Amniotic epithelial cell (primary cell): ENCODE results near the gene YPEL2.
A peak's percentile ranks its signal among the peaks of the same experiment; 100 is the strongest.
"Not testable (repeated sequence)": the region's sequence is repeated elsewhere in the genome, so short reads cannot be mapped to it uniquely, and the experiment has no call there.

Source experiments
- DNase-seq: peaks from one replicate; pipeline ENCODE4 v3.0.0-alpha.2; 2010; ENCODE audit warnings: low read depth

The YPEL2 gene

DNA sequence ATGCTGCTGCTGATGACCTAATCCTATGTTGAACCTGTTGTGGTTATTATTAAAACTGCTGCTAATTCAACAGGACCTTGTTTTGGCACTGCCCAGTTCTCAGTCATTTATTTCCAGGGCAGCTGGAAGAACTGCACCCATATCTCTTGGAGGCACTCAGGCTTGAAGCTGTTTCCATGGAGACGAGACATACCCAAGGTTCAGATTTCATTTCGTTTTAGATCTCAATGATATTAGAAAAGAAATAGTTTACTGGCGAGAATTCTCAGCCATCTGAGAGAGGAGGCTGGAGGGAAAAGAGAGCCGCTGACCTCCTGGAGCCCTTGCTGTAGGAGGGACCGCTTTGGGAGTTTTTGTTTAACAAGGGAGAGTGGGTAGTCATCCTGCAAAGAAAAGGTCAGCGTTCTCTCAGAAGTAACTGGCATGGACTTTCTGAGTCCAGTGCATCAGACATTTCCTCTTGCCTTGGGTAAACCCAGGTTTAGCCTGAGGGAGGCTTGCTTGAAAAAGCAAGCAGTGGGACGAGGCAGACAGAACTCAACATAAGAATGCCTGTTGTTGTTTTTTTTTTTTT lies 75.4 kb downstream of the YPEL2 start:
- peak; percentile 66 for DNase-seq

DNA sequence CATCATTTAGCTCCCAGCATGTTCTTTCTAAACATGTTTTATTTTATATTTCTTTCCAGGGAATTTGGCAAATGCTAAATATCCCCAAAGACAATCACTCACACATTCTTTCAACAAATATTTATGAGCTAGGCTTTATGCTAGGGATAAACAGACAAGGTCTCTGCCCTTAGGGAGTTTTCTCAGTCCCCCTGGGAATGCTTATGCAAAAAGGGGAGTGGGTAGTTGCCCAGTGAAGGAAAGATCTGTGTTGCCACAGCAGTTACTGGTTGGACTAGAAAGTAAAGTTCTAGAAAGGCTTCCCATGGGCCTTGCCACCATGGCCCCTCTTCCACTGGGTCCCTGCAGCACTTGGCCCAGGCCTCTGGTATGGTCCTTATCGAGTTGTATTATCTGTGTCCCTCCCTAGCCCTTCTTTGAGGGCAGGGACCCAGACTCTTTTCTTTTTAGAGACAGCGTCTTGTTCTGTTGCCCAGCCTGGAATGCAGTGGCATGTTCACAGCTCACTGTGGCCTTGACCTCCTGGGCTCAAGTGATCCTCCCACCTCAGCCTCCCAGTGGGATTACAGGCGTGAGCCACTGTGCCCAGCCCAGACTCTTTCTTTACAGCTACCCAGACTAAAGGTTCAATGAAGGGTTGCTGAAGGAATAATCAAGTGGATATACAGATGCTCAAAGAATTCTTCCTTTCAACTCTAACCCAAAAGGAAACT lies 78.0 kb downstream of the YPEL2 start:
- DNase-seq: no peak

DNA sequence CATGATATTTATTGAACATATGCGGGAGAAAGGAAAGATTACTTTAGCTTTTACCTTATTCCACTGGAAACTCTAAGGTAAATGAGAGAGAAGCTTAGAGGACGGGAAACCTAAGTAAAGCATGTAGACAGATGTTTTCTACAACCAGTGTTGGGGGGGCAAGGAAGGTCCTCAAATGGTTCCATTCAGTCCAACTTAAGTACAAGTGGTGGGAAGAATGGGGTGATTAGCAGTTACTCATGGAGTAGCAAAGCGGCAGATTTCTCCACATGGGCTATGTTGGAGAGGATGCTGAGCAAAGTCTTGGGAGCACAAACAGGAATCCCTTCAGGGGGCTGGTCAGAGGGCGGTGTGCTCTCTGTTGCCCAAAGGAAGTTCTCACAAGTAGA lies 78.6 kb downstream of the YPEL2 start:
- no peak for DNase-seq

DNA sequence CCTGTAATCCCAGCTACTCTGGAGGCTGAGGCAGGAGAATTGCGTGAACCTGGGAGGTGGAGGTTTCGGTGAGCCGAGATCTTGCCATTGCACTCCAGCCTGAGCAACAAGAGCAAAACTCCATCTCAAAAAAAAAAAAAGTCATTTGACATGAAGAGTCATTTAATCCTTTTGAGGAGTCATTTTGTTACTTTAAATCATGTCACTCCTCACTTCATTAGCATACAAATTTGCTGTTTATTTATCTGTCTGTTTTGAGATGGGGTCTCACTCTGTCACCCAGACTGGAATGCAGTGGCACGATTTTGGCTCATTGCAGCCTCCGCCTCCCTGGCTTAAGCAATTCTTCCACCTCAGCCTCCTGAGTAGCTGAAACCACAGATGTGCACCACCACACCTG lies 81.0 kb downstream of the YPEL2 start:
- DNase-seq: not testable (repeated sequence)

DNA sequence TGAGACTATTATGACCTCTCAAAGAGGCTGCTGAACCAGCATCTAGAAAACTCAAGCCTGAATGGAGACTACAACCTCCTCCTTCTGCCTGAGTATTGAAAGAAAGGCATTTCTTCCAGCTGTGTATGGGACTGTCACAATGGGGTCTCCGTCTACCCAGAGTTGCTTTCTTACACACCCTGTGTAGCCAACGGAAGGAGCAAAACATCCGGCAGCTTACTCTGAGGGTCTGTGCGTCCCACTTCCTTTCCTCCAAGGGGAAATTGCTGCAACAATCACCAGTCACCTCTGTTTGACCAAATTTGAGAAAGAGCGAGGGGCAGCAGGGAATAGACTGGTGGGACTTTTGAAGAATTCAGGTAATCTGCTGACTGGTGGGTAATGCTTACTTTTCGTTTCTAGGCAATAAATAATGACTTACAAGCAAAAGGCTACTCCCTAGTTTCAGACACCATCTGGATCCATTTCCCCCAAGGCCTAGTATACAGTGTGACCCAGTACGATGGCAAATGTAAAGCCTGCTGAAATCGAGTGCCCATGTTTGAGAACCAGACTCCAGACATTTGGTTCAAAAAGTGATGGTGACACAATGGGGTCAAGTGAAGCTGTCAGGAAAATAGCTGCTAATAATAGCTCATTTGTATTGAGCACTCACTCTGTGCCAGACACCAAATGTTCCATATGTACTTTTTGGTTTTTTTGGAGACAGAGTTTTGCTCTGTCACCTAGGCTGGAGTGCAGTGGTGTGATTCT lies 81.7 kb downstream of the YPEL2 start:
- DNase-seq: no peak

DNA sequence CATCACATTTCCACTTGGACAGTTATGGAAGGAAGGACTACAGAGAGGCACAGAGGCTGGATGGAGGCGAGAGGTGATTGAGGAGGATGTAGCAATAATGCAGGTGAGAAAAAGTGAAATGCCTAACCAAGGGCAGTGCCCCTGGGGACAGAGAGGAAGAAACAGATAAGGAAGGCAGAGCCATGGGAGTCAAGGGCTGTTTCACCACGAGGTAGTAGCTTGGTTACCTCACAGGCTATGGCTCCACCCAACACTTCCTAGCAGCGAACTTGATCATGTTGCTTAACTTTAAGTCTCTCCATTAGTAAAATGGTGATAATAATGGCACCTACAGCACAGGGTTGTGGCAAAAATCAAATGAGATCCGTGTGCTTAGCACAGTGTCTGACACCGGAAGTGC lies 83.9 kb downstream of the YPEL2 start:
- DNase-seq: peak; percentile 34

DNA sequence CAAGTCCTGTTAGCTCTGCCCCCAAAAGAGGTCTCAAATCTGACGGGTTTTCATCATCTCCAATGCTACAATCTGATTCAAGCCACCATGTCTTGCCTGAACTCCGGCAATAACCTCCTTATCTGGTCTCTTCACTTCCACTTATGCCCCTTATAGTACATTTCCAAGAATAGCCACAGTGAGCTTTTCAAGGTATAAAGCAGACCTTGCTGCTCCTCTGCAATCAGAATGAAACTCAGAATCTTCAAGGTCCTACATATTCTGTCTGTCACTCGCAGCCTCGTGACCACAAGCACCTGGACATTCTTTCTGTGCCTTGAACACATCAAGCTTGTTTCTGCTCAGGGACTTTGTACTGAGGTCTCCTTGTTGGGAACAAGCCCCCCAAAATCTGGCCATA lies 84.7 kb downstream of the YPEL2 start:
- no peak for DNase-seq

DNA sequence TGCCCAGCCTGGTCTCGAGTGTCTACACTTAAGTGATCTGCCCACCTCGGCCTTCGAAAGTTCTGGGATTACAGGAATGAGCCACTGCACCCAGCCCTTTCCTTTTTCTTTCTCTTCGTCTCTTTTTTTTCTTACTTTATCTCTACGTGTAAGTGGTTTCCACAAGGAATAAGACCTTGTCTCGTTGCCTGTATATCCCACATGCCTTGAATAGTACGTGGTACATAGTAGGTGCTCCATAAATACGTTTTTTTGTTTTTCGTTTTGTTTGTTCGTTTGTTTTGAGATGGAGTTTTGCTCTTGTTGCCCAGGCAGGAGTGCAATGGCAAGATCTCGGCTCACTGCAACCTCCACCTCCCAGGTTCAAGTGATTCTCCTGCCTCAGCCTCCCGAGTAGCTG lies 86.0 kb downstream of the YPEL2 start:
- DNase-seq: no peak

DNA sequence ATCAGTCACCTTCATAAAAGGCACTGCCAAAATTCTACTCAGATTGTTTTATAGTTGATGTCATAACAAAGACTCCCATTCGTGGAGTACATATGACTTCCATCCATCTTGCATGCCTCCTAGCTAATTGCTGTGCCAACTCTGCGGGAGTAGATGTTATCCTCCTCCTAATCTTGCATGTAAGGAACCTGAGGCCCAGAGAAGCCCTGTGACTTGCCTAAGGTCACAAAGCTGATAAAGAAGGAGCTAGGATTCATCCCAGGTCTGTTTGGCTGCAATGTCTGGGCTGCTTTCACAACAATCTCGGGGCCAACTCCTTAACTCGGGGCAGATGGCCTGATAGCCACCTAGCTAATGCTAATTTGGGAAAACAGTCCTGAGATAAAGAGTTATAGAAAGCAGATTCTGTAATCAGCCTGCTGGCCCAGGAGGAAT lies 87.3 kb downstream of the YPEL2 start:
- DNase-seq: peak; percentile 37

DNA sequence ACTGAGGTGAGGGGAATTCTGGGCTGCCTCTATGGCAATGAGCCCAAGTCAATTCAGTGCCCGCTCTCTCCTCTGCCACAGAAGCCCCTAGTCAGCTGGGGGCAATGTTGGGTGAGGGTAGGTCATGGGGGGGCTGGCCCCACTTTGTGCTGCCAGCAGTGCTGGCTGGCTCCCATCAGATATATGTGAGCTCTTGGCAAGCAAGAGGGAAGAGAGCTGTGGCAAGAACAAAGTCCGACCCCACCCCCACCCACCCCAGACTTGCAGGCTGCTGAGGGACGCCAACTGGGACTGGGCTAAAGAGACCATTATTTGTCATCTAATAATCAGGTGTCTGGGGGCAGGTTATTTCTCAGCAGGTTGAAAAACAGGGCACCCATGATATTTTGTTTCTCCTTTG lies 89.4 kb downstream of the YPEL2 start:
- no peak for DNase-seq

DNA sequence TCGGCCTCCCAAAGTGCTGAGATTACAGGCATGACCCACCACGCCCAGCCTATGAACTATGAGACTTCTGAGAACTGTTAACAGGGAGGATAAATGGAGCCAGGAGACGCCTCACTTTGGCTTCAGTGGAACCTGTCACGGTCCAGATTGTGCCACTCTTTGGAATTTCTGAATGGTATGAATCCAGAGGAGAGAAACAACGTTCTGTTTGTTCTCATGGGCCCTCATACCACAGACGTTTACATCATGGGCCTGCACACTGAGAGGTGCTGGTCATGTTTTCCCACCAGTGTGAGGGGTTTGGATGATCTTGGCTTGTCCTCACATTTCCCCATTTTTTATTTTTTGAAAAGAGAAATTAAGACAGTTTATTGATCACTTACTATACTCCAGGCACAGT lies 90.3 kb downstream of the YPEL2 start:
- DNase-seq: peak; percentile 30

DNA sequence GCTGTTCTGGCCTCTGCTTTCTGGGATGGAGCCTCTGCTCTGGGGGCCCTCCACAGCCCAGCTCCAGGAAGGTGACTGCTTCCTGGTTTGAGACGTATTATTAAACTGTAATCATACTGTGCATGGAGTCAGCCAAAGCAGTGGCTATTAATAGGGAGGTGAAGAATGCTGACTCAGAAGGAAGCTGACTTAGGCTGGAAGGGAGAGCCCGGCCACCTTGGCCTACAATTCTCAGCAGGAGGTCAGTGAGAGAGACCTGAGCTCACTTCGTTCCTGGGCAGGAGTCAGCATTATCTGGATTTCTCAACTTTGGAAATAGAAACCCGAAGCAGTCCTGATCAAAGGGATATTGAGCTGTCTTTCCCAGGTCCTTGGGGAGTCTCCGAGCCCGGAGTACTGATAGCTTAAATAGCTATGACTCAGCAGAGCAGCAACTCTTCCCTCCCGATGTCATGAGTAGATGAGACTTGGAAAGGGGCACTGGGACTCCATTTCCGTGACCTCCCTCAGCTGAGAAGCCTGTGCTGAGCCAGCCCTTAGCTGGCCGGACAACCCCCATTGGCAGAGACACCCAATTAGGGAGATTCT lies 91.8 kb downstream of the YPEL2 start:
- peak; percentile 86 for DNase-seq

DNA sequence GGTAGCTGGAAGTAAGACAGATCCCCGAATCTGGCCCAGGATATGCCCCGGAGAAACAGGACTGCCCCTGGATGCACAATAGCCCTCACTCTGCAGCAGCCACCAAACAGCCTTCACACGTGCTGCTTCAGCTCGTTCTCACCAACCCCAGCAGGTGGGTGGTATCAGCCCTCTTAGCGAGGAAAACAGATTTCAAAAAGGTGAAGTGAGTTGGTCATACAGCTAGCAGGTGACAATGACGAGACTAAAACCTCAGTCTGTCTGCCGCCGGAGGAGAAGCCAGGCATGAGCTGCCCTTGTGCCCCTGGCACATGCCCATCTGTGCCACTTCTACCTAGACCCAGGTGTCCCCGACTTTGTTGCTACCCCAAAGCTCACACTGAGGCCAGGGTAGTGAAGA lies 92.4 kb downstream of the YPEL2 start:
- DNase-seq: no peak

DNA sequence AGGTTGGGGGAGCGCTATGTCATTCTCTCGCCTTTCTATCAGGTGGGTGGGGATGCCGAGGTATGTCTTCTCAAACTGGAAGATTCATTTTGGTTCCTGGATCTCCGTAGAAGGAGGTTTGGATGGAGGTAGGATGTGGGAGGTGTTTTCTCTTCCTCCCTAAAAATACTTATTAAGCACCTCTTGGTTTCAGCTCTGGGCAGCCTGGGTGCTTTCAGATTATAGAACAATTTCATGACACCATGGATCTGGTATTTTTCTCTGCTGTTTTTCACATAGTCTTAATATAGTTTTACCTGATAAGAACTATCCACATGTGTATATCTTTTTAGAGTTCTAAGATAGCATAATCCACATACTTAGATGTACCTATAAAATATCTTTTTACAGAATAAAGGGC lies 92.9 kb downstream of the YPEL2 start:
- DNase-seq: peak; percentile 55

DNA sequence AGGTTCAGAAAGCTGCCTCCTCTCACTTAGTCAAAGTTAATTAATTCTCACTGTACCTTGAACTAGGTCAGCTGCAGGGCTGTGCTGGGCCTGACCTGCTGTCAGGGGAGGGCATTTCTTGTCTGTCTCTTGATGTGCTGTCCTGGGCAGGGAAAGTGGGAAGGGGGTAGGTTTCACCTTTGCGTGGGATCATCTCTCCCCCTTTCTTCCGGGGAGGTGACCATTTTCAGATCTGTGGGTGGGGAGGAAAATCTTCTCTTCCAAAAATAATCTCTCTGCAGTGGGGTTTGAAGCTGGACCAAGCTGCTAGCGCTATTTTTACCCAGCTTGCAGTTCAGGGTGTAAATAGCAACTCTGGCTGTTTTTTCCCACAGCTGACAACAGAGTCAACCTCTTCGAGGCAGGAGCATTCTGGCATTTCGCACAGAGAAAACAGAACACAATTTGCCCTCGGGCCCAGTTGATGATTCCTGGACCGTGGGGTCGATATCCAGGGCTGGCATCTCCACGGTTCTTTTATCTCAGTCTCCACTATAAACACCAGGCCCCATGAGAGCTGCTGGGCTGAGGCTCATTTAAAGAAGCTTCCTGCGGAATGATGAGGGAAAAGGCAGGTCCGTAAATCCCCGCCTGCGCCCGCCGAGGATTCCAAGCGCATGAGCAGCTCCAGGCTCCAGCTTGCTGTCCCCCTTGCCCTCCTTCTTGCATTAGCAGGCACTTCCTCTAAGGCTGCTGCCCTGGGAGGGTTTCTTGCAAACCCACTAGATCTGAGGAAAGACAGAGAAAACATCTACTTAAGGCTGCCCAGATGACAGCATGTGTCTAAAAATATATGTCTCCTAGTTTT lies 93.9 kb downstream of the YPEL2 start:
- DNase-seq: peak; percentile 86

DNA sequence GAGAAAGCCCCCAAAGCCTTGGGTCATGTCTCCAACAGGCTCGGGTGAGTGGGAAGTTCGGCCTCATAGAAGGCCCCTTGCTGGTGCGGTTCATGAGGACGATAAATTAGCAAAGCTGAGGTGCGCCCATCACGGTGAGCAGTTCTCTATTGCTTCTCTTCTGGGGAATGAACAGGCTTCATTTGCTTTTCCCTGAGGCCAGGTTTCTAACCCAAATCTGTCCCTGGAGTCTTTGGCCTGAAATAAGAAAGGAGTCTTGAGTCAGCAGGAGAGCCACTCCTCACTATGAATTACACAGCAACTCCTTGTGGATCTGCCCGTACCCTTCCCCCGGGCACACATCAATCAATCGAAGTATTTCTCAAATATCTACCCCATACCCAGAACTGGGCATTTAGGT lies 94.6 kb downstream of the YPEL2 start:
- DNase-seq: no peak

DNA sequence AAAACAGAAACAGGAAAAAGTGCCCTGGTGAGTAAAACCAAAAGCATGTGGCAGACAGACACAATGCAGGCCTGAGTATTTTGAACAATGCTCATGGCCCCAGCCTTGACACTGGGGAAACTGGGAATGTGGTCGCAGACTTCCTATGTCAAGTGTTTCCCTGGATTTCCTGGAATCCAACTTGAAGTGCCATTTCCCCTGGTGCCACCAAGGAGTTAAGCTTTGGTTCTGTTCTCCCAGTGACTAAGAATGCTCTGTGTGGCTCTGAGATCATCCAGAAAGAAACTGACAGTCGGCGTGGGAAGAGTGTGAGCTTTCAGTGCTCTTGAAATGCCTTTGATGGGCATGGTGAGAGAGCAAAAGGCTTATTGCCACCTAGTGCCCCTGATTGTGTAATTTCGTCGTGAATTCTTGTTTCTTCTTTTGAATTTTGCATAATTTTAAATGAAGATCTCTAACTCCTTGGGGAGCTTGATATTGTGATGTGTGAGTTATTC lies 96.0 kb downstream of the YPEL2 start:
- peak; percentile 83 for DNase-seq

DNA sequence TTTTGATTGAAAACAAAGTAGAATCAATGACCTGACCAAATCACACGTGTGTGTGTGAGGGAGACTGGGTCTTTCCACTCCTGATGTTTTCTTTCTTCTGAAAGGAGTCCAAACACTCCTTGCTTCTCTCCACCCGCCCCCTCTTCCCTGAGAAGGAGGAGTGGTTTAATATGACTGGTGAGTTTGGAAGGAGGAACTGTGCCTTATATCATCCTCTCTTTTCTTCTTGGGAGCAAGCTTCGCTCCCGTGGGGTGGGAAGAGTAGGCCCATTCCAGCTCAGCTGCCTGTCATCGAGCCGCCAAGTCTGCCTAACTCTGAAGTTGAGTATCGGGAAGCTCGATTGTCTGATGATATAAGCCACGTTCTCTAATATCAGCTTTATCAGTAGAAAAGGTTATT lies 96.5 kb downstream of the YPEL2 start:
- peak; percentile 70 for DNase-seq

DNA sequence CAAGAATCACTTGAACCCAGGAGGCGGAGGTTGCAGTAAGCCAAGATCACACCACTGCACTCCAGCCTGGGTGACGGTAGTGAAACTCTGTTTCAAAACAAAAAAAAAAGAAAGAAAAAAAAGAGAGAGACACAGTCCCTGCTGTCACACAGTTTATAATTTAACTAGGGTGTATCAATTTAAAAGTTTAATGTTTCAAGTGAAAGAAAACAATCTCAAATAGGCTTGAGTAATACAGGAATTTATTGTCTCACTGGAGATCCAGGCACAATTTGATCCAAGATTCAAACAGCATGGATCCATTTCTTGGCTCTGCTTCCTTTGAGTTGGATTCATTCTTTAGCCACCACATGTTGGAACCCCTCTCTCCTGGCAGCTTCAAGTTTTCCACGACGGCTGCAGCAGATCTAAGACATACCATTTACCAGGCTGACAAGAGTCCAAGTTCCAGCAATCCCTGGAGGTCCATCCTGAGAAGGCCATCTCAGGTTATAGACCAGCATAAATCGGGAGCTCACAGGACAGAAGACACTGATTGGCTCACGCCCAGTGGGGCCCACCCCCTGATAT lies 97.5 kb downstream of the YPEL2 start:
- no peak for DNase-seq

DNA sequence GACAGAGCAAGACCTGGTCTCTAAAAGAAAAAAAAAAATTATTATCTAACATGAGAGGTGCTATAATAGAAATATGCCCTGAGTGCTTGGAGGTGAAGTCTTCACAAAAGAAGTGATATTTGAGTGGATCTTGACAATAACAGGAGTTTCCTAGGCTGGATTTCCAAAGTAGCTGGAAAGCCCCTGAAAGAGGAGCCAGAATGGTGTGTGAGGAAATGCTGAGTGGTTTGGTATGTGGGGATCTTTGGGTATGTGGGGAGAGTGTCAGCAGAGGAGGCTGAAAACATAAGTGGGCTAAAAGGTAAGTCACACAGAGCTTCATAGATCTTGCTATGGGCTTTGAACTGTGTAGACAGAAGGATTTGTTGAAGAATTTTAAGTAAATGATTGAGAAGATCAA lies 100.1 kb downstream of the YPEL2 start:
- DNase-seq: no peak

DNA sequence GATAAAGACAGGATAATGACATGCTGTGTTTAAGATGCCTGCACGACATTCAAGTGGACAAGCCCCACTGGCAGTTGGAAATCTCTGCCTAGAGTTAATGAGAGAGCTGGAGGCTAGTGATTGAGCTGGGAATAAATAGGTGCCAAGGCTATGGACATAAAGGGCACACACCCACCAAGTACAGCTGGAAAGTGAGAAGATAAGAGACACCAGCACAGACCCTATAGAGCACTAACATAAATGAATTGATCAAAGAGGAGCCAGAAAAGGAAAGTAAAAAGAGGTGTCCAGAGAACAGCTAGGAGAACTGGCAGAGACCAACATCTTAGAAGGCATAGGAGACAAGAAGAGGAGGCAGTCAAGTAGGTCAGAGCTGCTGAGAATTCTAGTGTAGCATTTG lies 101.2 kb downstream of the YPEL2 start:
- DNase-seq: no peak

DNA sequence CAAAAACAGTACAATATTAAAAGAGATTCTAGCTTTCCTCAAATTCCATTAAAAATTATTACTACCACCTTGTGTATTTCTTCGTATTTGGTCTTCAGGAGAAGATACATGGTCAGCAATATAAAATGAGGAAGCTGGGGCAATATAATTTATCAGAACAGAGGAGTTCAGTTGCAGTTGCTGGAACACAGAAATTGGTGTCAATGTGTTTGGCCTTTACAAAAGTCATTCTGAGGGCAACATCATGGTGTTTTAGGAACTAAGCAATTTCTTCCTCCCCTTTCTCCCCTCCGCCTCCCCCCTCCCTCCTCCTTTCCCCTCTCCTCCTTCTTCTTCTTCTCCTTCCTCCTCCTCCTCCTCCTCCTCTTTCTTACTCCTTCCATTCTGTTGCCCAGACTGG lies 102.1 kb downstream of the YPEL2 start:
- DNase-seq: no peak
